LoVo (cell line): ENCODE results near the gene RAB7A.
"Not testable (repeated sequence)": the region's sequence is repeated elsewhere in the genome, so short reads cannot be mapped to it uniquely, and the experiment has no call there.

ENCODE experiments used
- DNase-seq: peaks from one replicate; pipeline ENCODE4 v3.0.0-alpha.2; 2016; ENCODE audit warnings: low spot score

The RAB7A gene

DNA sequence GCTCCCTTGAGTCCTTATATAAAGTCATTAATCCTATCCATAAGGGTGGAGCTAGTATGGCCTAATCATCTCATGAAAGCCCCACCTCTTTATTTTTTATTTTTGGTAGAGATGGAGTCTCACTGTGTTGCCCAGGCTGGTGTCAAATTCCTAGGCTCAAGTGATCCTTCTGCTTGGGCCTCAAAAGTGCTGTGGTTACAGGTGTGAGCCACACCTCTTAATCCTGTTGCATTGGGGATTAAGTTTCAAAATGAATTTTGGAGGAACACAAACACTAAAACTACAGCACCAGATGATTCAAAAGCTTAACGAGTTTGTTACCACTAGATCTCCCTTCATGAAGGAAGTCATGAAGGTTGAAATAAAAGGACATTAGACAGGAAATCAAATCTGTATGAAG lies 27.7 kb downstream of the RAB7A start:
- DNase-seq, result no peak

DNA sequence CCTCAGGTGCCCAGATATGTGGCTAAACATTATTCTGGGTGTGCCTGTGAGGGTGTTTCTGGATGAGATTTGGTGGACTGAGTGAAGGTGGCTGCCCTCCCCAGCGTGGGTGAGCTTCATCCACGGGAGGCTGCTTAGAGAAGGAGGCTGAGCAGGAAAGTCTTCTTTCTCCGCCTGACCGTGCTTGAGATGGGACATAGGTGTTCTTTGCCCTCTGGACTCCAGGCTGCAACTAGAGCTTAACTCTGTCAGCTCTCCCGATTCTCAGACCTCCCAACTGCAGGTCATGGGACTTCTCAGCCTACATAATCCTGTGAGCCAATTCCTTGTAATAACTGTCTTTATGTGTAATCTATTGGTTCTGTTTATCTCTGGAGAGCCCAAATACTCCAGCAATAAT lies 34.1 kb downstream of the RAB7A start:
- DNase-seq, result no peak

DNA sequence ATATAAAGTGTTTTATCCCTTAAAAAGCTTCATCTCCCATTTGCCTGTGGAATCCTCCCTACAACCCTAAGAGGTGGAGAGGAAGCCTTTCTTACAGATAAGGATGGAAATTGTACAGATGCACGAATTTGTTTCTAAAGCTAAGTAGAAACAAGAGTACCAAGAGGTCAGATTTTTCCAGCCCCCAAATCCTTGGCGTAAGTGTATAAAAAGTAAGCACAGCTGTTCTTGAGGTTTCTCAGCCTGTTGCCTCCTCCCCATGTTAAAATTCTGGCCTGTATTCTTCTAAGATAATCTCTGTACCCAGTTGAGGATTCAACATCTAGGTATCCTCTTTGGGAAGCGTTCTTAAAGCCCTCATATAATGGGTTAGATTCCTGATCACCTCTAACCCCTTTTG lies 34.9 kb downstream of the RAB7A start:
- DNase-seq, result no peak

DNA sequence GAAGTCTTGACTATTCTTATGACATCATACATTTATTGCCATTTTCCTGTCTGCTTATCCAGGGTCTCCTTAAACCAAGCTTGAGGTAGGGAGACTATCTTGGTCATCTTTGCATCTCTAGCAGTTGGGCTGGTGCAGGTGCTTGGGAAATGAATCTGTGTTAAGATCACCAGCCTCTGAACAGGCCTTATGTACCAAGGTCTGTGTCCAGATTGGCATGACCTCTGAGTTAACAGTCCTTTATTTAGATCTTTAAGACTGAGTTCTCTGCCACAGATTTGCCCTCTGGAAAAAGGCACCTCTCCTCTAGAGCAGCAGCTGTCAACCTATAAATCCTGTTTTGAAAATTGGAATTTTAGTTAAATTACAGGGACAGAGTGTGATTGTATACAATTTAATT lies 35.4 kb downstream of the RAB7A start:
- DNase-seq, result no peak

DNA sequence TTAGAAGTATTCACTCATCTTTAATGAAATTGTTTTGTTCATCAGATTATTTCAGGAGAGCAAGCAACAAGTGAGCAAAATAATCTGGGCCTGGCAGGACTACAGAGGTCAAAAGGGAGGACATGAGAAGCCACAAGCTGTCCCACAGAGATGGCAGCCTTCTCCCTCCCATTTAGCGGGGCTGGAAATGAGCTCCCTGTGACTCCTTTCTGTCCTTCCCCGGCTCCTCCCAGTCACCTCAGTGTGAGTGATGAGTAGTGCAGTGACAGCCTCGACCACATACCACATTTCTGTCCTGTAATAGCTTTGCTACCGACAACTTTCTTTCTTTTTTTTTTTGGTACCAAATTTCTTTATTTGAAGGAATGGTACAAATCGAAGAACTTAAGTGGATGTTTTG lies 38.0 kb downstream of the RAB7A start:
- DNase-seq, result no peak

DNA sequence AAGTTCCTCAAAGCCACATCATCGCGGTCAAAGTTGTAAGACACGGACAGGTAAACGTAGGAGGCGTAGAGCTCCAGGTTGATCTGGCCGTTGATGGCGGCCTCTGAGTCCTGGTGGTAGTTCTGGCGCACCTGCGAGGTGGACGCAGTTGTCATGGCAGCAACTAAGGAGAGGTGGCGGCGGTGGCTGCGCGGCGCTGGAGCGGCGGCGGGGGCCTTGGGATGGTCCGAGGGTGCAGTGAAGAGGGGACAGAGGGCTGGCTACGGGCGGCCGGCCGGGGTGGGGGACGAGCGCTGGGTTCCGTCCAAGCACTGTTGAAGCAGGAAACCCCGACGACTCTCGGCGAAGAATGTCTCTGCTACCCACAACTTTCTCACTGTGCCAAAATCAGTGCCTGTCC lies 38.9 kb downstream of the RAB7A start:
- DNase-seq, result no peak

DNA sequence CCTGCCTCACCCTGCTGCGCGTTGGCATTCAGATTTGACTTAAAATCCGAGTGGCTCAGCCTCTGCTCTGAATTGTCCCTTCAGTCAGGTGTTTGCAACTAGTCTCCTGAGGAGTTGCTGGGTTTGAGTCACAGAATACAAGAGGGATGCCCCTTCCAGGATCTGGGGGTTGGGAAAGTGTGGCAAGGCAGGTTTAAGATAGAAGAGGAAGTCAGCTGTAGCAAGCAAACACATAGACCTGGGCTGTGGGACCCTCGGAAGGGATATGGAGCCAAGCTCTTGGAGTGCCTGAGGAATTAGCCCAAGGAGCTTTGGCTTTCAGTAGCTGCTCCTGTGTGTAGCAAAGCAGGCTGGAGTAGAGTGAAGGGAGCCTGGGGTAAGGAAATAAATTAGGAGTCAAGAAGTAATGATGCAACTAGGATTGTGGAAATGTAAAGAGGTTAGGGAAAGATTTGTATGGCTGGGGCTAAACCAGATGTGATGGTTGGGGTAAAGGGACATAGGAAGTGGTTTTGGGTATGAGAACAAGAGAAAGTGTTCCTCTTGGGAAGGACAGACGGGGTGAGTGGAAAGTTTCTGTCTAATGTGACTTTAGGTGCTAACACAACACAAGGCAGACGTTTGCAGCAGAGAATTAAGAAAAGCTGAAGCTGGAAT lies 41.2 kb downstream of the RAB7A start:
- DNase-seq, result no peak

DNA sequence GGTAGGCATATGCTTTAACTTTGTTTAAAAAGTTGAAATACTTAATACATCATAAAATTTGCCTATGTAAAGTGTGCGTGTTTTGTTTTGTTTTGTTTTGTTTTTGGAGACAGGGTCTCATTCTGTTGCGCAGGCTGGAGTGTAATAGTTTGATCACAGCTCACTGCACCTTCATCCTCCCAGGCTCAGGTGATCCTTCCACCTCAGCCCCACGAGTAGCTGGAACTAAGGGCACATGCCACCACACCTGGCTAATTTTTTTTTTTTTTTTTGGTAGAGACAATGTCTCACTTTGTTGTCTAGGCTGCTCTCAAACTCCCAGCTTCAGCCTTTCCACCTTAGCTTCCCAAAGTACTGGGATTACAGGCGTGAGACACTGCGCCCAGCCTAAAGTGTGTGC lies 42.5 kb downstream of the RAB7A start:
- DNase-seq, result no peak

DNA sequence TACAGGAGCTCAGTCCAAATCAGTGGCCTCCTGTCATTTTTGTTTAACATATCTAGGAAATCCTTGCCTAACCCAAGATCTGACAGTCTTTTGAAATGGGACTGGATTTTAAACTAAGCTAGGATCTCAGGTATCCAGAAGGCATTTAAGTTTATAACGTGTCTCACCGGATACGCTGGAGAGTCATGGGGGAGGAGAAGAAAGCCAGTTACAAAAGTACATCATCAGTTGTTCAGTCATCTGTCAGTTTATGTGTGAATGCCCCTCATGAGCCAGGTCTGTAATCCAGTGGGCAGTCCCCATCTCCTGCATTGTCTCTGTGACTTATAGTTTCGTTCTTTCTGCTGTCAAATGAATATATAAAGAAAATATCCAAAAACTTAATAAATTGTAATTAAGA lies 44.4 kb downstream of the RAB7A start:
- no peak for DNase-seq

DNA sequence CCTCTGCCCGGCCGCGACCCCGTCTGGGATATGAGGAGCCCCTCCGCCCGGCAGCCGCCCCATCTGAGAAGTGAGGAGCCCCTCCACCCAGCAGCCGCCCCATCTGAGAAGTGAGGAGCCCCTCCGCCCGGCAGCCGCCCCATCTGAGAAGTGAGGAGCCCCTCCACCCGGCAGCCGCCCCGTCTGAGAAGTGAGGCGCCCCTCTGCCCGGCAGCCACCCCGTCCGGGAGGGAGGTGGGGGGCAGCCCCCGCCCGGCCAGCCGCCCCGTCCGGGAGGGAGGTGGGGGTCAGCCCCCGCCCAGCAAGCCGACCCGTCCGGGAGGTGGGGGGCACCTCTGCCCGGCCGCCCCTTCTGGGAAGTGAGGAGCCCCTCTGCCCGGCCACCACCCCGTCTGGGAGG lies 47.2 kb downstream of the RAB7A start:
- not testable (repeated sequence) for DNase-seq

DNA sequence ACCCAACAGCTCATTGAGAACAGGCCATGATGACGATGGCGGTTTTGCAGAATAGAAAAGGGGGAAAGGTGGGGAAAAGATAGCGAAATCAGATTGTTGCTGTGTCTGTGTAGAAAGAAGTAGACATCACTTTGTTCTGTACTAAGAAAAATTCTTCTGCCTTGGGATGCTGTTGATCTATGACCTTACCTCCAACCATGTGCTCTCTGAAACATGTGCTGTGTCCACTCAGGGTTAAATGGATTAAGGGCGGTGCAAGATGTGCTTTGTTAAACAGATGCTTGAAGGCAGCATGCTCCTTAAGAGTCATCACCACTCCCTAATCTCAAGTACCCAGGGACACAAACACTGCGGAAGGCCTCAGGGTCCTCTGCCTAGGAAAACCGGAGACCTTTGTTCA lies 47.6 kb downstream of the RAB7A start:
- DNase-seq, result not testable (repeated sequence)

DNA sequence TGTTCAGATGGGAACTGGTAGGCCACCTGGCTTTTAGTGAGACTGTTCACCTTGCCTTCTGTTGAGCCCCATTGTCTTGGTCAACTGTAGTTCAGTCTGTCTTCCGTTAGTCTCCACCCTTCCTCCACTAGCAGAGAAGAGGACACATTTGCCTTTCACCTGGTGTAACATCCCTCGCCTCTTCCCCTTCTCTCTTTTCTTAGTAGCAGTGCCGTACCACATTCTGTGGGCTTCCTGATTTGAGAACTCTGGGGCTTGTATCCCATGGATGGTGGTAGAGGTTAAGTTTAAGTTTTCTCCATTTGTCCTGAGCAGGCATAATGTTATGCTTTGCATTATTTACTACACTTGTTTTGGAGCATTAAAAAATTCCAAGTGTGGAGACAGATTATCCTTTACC lies 49.3 kb downstream of the RAB7A start:
- no peak for DNase-seq

DNA sequence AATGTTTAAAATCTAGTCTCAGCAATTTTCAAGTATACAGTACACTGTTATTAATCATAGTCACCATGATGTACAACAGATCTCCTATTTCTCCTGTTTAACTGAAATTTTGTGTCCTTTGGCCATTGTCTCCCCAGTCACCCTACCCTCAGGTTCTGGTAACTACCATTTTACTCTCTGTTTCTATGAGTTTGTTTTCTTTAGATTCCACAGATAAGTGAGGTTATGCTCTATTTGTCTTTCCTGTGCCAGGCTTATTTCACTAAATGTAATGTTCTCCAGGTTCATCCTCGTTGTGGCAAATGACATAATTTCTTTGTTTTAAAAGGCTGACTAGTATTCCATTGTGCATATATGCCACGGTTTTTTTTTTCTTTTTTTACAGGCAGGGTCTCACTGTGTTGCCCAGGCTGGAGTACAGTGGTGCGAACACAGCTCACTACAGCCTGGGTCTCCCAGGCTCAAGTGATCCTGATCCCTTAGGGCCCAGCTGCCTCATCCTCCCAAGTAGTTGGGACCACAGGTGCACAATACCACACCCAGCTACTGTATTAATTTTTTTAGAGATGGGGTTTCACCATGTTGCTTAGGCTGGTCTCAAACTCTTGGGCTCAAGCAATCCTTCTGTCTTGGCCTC lies 50.0 kb downstream of the RAB7A start:
- no peak for DNase-seq

DNA sequence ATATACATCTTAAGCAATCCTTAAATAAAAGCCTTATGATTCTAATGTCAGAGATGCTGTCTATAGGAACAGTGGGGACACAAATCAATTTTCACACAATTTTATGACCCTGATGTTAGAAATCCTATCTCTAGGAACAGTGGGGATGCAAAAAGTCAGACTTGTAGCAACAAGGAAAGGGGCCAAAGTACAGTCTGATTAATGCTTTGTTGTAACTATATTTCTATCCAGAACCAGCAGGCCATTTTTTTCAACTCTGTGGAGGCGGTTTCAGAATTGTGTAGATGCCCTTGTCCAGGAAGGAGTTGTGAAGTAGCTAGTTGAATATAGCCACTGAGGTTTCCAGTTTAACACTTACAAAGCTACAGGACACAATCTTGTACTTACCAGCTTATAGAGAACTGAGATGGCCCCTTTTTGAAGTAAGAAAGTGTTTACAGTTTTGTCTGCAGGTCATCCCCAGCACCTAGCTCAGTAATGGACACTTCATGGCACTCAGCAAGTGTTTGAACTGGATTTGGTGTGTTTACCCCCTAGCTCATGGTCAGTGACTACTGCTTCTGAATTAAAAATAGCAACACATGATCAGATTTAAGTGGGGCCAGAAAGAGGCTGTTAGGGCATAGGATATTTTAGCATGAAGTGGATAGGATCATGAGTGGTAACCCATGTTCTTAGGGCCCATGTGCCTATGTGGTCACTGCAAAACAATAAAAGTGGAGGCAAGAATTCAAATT lies 54.3 kb downstream of the RAB7A start:
- no peak for DNase-seq

DNA sequence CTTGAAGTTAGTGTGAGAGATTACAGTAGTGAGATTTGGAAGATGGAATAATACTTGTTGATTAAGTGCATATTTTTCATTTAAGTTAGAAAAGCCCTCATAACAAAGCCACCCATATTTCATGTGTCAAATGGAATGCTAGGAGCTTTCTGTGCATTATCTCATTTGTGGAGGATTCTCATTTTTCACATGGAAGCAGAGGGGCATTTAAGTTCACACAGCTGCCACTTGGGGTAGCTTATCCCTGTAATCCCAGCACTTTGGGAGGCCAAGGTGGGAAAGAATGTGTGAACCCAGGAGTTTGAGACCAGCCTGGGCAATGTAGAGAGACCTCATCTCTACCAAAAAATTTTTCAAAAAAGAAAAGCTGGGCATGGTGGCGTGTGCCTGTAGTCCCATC lies 55.2 kb downstream of the RAB7A start:
- DNase-seq, result no peak

DNA sequence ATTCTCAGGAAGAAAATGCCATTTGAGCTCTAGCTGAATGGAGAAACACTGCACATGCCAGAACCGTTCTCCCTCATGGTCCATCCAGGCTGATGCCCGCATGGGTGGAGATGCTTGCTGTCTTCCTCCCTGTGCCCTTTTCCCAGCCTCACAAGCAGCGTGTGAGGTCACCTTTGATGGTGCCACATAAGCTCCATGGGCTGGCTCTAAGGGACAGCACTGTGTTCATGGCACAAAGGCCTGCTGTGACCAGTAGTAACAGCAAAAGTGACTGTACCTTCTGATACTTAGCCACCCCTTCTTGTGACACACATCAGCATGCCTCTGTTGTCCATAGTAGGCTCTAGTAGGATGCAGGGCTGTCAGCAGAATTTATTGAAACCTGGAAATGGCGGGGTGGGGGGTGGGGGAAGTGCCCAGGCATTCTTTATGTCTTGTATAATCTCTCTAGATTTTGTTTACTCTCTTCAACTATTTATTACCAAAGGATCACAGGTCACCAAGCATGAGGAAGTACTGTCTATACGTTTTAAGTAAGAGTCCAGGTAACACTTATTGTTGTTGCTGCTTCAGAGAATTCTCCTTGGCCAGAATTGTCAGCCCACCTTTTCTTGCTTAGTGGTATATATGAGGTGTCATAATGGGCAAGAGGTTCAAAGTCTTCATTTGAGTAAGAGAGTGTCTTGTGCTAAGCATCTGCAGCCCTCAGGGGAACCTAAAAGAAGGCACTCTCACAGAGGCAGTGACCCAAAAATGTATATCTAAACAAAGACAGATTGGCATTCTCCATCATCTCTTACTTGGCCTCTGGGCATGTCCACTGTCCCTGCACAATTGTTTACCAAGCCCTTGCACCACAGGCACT lies 56.5 kb downstream of the RAB7A start:
- no peak for DNase-seq

DNA sequence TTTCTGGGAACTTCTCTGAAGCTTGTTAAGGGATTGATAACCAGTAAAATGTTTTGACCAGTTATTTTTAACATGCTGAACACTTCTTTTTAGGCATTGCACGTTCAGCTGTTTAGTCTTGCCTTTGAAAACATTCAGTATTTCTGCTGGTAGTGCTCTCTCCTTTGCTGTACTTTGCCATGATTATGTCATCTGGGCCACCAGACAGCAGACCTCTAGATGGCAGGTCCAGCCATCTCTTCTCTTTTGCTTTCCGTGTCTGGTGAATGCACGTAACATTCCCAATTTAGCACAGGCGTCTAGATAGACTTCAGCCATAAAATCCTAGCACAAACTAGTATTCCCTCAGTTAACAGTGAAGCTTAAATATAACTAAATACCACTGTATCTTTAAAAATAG lies 57.8 kb downstream of the RAB7A start:
- no peak for DNase-seq

DNA sequence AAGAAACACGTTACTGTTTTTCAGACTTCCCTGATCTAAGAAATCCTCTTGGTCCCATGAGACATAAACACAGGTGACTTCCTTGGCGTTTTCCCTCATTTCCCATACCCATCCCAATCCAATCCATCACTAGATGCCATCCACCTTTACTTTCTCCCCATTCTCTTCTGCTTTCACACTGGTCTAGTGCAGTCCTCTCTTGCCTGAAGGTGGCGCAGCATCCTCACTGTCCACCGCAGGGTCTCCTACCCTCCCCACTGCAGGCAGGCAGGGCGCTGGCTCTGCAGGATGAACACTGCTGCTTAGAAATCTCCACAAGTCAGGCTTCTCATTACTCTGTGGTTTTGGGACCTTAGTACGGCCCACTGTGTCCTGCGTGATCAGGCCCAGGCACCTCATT lies 58.2 kb downstream of the RAB7A start:
- no peak for DNase-seq

DNA sequence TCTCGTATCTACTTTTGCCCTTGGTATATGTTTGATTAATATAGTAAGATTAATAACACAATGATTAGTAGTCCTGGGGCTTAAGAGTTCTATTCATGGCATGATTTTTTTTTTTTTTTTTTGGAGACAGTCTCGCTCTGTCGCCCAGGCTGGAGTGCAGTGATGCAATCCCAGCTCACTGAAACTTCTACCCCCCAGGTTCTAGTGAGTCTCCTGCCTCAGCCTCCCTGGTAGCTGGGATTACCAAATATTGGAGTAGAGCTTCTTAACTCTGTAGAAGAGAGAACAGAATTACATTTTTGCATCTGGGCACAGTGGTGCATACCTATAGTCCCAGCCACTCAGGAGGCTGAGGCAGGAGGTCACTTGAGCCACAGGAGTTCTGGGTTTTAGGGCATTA lies 58.9 kb downstream of the RAB7A start:
- no peak for DNase-seq

DNA sequence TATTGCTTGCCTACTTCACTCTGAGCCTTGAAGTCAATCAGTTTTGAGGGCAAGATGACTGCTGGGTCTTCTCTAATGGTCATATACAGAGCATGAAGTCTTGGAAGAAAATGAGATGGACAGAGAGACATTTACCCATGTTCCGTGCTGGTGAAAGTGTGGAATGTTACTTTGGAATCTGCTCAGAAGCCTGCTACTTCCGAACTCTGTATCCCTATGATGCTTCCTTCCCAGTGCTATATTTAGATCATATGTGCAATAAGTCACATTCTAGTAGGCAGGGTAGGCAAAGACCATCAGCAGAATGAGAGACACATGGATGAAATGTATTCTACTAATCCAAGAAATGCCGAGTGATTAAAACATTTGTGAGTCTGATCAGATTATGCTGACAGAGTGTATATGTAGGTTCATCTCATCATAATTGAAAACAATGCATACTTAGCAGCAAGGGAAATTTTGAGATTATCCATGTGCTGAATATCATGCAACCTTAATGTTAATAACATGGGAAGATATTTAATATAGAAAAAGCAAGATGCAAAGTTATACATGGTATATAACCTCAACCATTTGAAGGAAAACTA lies 60.5 kb downstream of the RAB7A start:
- no peak for DNase-seq

DNA sequence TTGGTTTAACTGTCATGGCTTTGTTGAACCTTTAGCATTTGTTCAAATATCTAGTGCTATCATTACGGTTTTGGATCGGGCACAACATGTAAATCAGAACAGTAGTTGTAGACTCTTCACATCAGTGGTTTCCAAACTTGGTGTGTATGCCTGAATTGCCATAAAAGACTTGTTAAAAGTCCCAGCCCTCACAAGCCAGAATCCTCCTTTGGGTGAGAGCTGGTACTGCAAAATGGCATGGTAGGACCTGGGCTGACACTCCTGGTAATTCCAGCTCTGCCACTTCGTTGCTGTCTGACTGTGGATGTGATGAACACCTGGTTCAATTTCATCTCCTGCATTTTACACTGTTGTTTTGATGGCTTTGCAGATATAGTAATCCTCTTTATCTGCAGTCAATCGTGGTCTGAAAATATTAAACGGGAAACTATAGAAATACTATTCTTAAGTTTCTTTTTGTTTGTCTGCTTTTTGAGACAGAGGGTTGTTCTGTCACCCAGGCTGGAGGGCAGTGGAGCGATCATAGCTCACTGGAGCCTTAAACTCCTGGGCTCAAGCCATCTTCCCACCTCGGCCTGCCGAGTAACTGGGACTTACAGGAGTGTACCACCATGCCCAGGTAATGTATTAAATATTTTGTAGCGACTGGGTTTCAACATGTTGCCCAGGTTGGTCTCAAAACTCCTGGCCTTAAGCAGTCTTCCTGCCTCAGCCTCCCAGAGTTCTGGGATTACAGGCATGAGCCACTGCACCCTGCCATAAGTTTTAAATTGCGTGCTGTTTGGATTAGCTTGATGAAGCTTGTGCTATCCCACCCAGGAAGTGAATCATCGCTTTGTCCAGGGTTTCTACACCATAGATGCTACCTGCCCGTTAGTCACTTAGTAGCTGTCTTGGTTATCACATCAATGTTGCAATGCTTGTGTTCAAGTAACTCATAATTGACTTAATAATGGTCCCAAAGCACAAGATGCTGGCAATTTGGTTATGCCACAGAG lies 61.6 kb downstream of the RAB7A start:
- peak; percentile 21 for DNase-seq
